NOMO-1 (cell line): ENCODE measurements around the gene SLC2A2.

Source experiments
- DNase-seq, 2 experiments: peaks; one replicate each; lab custom pipeline; 2025; ENCODE audit not compliant: unreplicated experiment in 2 of 2; lab: John Stamatoyannopoulos, UW

SLC2A2 gene

DNA sequence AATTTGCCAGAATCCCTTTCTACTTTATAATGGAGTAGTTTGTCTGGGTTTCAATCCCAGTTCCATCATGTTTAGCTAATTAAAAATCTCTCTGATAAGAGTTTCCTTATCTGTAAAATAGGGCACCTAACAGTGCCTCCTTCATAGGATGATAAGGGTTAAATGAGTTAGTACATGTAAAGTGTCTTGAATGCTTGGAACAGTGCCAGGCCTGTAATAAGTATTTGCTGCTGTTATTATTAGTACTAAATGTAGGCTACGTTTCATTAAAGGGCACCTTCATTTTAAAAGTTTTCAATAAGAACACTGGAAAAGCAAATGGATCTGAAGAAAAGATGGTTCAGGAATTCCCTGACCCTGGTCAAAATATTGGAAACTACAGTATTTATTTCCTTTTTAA lies 11.8 kb upstream of the SLC2A2 start:
- DNase-seq, result no peak

DNA sequence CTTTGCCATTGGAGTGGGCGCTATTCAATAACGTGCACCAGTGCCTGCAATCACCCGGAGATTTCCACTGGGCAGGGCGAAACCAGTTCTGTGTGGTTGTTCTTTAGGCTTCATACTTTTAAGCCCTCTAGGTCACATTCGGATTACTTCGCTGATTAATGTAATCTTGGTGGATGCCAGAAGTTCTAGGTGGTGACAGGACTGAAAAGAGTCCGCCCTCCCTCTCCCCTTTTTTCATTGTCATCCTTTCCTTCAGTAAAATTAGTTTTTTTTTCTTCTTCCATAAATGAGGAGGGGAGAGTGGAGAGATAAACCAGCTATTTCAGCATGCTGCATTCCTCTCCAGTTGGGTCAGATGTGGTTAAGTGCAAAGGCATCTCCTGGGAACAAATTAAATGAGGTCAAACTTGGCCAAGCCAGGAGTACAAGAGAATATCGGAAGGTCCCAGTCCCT lies 2.3 kb upstream of the SLC2A2 start:
- DNase-seq, result no peak

- no peak for DNase-seq
Measured at GRCh38 chr3:171028025-171028778, 1.7 kb upstream of the SLC2A2 start.

GRCh38 chr3:171023566-171023965 lies 3.0 kb downstream of the SLC2A2 start:
- DNase-seq, result no peak

- no peak for DNase-seq
Measured at GRCh38 chr3:171021377-171021776, 5.1 kb downstream of the SLC2A2 start.

DNA sequence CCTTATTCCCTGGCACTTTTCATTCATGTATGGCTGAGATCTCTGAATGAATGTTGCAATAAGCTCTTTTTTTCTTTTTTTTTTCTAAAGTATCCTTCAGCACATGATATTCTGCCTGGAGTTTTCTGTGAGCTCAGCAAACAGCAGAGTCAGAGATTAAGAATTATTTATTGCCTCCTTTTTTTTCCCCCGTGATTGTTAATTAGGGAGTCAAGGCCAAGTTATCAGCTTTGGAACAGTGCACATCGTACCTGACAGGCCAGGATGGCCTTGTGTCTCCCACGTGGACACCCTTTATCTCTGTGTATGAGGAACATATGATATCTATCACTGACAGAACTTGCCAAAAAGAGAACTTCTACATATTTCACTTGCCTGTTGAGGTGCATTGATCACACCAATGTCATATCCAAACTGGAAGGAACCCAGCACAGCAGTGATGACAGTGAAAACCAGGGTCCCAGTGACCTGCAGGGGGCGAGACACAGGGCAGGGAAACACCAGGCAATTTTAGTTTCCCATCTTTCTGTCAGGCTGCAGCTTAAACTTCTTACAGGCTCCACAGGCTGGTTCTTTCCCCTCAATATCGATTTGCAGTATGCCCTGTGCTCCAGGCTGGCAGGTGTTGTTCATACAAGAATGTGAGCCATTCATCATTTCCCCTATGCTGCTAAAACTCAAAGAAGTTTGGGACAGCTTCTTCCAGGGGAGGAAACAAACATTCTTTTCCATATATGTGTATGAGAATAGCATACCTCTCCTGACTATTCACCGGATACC lies 8.2 kb downstream of the SLC2A2 start:
- DNase-seq, result no peak

DNA sequence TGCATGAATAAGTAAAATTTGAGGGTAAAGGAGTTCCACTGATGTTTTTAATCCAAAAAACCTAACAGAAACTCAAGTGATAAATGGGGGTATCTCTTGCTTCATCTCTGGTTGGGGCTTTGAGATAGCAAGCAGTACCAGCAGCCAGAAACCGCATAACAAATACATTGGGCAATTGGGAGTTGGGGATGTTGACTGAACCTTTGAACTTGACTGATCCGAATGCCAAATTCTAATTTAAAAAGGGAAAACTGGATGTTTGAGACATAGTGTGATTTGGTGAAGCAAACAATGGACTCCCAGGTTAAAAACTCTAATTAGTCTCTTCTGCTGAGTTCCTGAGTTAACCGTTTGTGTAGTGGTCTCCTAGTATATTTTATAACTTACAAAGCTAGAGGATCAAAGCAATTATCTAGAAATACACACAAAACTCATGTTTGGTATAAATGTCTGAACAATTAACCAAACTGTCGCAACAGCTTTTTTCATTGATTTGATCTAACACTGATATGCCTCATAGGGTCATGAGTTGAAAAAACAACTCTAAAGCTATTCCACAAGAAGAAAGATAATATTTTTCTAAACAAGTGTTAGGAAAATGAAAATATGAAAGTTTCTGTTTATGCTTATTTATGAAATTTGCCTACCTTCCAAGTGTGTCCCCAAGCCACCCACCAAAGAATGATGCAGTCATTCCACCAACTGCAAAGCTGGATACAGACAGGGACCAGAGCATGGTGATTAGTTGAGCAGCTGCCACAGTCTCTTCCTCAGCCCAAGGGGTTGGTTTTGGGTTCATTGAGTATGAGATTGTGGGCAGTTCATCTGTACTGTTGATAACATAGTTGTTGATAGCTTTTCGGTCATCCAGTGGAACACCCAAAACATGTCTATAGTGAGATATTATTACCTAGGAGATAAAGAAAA lies 12.4 kb downstream of the SLC2A2 start:
- no peak for DNase-seq

- no peak for DNase-seq
Measured at GRCh38 chr3:171011873-171012336, 14.6 kb downstream of the SLC2A2 start.

GRCh38 chr3:171011109-171011872 lies 15.2 kb downstream of the SLC2A2 start:
- no peak for DNase-seq

- DNase-seq, result no peak
Measured at GRCh38 chr3:171007316-171007715, 19.2 kb downstream of the SLC2A2 start.

- no peak for DNase-seq
Measured at GRCh38 chr3:171005648-171006047, 20.9 kb downstream of the SLC2A2 start.

GRCh38 chr3:171001957-171002694 lies 24.4 kb downstream of the SLC2A2 start:
- DNase-seq, result peak in 1 of 2 experiments; percentile 17

- DNase-seq, result no peak
Measured at GRCh38 chr3:171001250-171001893, 25.1 kb downstream of the SLC2A2 start.

- no peak for DNase-seq
Measured at GRCh38 chr3:171000281-171000680, 26.2 kb downstream of the SLC2A2 start.

DNA sequence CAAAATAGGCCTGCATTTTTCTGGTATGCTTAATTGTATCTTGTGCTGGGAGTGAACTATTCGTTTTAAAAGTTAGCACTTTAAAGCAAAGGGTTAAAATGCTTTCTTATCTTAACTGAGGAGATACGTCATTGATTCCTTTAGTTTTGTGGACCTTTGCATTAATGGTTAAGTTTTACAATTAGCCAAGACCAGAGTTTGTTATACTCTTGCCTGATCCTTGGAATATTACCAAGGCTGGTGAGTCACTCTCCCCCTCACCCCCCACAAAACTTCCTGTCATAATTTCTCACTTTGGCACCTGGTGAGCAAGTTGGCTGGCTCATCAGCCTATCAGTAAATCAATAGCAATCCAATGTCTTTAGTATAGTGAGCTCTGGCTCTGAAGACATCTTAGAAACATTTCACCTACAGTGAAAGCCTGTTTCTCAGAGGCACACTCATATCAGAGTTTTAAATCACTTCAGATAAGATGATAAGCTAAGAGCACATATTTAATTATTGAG lies 26.7 kb downstream of the SLC2A2 start:
- DNase-seq, result no peak

DNA sequence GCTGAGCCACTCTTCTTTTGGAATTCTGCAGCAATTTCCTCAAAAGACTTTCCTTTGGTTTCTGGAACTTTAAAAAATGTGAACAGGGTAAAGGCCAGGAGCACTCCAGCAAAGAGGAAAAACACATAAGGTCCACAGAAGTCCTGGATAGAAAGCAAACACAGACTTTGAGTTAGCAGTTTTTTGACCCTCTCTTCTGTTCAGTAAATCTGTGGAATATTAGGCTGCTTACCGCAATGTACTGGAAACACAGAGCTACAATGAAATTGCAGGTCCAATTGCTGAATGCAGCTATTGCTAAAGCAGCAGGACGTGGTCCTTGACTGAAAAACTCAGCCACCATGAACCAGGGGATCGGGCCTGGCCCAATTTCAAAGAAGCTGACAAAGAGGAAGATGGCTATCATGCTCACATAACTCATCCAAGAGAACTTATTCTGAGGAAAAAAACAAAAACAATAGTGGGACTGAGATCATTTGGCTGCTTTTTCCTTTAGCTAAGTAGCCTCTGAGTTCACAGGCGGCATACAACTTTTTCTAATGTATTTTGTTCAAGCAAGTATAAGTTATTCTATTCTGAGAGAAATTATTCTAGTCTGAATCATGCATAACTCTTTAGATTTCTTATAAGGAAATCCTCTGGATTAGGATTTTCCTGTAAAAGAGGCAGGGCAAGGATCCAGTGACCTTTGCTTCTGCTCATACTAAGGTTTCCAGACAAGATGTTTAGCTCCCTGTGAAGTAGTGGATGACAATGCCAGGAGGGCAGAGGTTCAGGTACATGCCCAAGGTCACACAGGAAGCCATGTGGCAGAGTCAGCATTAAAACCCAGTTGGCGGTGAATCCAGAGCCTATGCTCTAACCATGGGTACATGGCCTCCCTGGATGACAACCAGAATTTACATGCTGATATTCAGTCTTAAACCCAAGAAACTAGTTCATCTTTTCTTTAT lies 28.3 kb downstream of the SLC2A2 start:
- DNase-seq, result no peak

- DNase-seq, result no peak
Measured at GRCh38 chr3:170992854-170993253, 33.7 kb downstream of the SLC2A2 start.

- no peak for DNase-seq
Measured at GRCh38 chr3:170991664-170992063, 34.9 kb downstream of the SLC2A2 start.
